WI38 (cell line): Measurements from ENCODE around the gene YES1.

Experiments used
- H3K4me3 ChIP-seq: 2 replicates; pipeline ENCODE4 v1.5.1; 2011; ENCODE audit warnings: low read depth, mild to moderate bottlenecking, control low read depth, low read length
- TF ChIP-seq, protein P1 (sequence below): IDR thresholded peaks from 2 replicates; pipeline ENCODE4 v1.5.1; 2012; ENCODE audit warnings: low read depth, mild to moderate bottlenecking, control low read depth, low read length

The YES1 gene

DNA sequence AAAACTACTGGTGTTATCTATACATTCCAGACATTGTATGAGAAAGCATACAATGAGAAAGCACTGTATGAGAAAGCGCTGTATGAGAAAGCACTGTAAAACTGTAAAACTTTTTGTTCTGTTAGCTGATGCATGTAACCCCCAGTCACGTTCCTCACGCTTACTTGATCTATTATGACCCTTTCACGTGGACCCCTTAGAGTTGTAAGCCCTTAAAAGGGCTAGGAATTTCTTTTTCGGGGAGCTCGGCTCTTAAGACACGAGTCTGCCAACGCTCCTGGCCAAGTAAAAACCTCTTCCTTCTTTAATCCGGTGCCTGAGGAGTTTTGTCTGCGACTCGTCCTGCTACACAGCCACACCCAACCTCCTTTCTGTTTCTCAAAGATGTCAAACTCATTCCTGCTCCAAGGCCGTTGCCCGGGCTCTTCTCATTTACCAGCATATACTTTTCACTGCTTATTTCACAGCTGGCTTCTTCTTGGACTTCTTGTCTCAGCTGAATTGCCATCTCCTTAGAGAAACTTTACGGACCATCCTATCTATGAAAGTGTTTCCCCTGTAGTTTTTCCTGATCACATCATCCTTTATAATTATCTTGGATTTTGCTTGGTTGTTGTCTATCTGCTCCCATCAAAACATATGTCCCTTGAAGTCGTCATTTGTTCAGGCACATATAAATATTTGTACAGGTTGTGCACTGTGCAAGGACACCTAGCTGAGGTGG is 29.8 kb upstream of the YES1 start:
- TF ChIP-seq, protein P1, sequence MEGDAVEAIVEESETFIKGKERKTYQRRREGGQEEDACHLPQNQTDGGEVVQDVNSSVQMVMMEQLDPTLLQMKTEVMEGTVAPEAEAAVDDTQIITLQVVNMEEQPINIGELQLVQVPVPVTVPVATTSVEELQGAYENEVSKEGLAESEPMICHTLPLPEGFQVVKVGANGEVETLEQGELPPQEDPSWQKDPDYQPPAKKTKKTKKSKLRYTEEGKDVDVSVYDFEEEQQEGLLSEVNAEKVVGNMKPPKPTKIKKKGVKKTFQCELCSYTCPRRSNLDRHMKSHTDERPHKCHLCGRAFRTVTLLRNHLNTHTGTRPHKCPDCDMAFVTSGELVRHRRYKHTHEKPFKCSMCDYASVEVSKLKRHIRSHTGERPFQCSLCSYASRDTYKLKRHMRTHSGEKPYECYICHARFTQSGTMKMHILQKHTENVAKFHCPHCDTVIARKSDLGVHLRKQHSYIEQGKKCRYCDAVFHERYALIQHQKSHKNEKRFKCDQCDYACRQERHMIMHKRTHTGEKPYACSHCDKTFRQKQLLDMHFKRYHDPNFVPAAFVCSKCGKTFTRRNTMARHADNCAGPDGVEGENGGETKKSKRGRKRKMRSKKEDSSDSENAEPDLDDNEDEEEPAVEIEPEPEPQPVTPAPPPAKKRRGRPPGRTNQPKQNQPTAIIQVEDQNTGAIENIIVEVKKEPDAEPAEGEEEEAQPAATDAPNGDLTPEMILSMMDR: no peak
- H3K4me3 ChIP-seq: no peak overlapping the region

DNA sequence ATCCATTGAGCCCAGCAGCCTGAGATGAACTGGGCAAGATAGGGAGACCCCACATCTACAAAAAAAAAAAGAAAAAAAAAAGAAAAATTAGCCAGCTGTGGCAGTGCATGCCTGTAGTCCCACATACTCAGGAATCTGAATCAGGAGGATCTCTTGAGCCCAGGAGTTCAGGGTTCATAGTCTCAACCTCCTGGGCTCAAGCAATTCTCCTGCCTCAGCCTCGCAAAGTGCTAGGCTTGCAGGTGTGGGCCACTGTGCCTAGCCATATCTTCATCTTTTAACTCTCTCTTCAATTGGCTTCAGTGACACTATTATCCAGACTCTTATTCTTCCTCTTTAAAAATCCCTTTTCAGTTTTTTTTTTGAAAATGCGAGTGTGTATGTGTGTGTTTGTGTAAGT is 28.5 kb upstream of the YES1 start:
- no peak overlapping the region for H3K4me3 ChIP-seq
- TF ChIP-seq, protein P1: no peak

DNA sequence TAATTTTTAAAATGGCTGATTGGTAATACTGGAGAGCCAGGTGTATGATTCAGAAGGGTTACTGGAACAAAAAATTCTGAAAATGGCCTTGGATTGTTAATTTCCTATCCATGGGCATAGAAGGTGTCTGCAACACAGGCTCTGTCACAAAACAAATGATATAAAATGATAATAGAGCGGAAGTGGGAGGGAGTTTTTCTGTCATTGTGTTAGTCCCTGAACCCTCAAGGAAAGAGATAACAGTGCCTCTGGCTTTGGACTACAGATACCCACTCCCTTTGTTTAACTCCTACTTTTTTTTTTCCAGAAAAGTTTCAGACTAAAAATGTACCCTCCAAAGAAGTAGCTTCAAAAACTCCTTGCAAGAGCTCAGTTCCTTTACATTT is 28.0 kb upstream of the YES1 start:
- no peak overlapping the region for H3K4me3 ChIP-seq
- TF ChIP-seq, protein P1: no peak

- TF ChIP-seq, protein P1: peak; percentile 97
- no peak overlapping the region for H3K4me3 ChIP-seq
Observed at GRCh38 chr18:839224-840022, 27.4 kb upstream of the YES1 start.

DNA sequence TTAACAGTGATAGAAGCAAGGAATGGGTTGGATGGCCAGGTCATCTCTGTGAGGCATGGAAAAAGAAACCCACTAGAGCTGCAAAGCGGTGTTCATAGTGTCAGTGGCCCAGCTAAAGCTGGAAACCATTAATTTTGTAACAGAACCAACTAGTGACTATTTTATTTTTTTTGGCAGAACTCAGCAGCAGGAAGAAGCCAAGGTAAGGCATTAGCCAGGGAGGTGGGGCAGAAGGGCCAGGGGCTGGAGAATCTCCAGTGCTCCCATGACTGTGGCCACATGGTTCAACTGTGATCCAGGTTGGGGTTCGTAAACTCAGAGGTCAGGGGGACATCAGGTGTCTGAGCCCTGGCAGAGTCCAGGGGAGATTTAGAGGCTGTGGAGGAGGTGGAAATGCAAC is 25.9 kb upstream of the YES1 start:
- no peak overlapping the region for H3K4me3 ChIP-seq
- TF ChIP-seq, protein P1: no peak

GRCh38 chr18:834082-834720 is 22.2 kb upstream of the YES1 start:
- H3K4me3 ChIP-seq: no peak overlapping the region
- TF ChIP-seq, protein P1: no peak

DNA sequence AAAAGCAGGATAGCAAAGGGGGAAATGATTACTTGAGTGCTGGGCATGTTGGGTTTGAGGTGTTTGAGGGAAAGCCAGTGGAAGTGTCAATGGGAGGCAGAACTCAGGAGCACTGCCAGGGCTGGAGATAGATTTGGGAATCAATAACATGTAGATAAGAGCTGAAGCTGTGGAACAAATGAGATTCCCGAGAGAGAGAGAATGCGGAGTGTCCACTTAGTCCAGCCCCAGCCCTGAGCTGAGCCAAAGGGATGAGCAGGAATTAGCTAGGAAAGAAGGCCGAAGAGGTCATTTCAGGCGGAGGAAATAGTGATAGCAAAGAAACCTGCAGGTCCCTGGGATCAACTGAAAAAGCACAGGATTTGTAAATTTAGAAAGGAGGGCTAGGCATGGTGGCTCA is 21.2 kb upstream of the YES1 start:
- TF ChIP-seq, protein P1: no peak
- H3K4me3 ChIP-seq: no peak overlapping the region
